Gastroesophageal sphincter (tissue), 3 donors: ENCODE measurements around the gene UBE2H.

Source experiments
- CTCF ChIP-seq, 4 experiments: fragments of 200-600 bp in 2 of 4; fragments of 450-650 bp in 2 of 4; sonication (generic) in 1 of 4; IDR thresholded peaks; one replicate each; pipeline ENCODE4 v1.5.1; 2017 to 2019; ENCODE audit warnings: antibody characterized with exemption in 4 of 4, mild to moderate bottlenecking in 2 of 4, moderate library complexity in 2 of 4
- EP300 ChIP-seq: sonication (generic); formaldehyde crosslinking; IDR thresholded peaks from one replicate; pipeline ENCODE4 v1.6.1; 2017; ENCODE audit warnings: antibody characterized with exemption, mild to moderate bottlenecking
- POLR2A ChIP-seq, 2 donors: fragments of 450-650 bp; IDR thresholded peaks; one replicate each; pipeline ENCODE4 v1.6.1; 2017; ENCODE audit warnings: antibody characterized with exemption in 2 of 2, mild to moderate bottlenecking in 2 of 2, moderate library complexity in 1 of 2
- POLR2AphosphoS5 ChIP-seq: sonication (generic); formaldehyde crosslinking; IDR thresholded peaks from one replicate; pipeline ENCODE4 v1.6.1; 2017; ENCODE audit warnings: antibody characterized with exemption

- TF ChIP-seq CTCF (IDR thresholded peaks at IDR 0.05) (no peak), EP300 (no peak), POLR2AphosphoS5 (no peak), POLR2A (IDR thresholded peaks at IDR 0.05) (no peak)
Measured at GRCh38 chr7:129865925-129866201, 86.9 kb downstream of the UBE2H start.
